Hepatocyte (in vitro differentiated cells): ENCODE results near the gene ABCD4.

ENCODE experiments used
- CTCF ChIP-seq: fragments of 200-600 bp; sonication (generic); IDR thresholded peaks from 2 replicates; pipeline ENCODE4 v1.5.1; 2016; ENCODE audit warnings: antibody characterized with exemption, mild to moderate bottlenecking; ENCODE audit not compliant: poor library complexity
- EZH2phosphoT487 ChIP-seq: fragments of 200-600 bp; sonication (generic); IDR thresholded peaks from one replicate; pipeline ENCODE4 v1.6.1; 2018; ENCODE audit warnings: antibody characterized with exemption, mild to moderate bottlenecking, low read depth, moderate library complexity; ENCODE audit not compliant: unreplicated experiment, severe bottlenecking

GRCh38 chr14:74267588-74267987 lies 35.1 kb downstream of the ABCD4 start:
- no peak for TF ChIP-seq EZH2phosphoT487
- no peak for TF ChIP-seq CTCF
